ENCODE measurements around the gene NR1H3. TPM values are rescaled to one million over a fixed set of nuclear protein-coding genes. Genes with fewer than 3 reads are reported as not detected.

The NR1H3 gene
- total and polyA plus RNA-seq, 8 donors = 20.0 to 100 (median 41.9) TPM

DNA sequence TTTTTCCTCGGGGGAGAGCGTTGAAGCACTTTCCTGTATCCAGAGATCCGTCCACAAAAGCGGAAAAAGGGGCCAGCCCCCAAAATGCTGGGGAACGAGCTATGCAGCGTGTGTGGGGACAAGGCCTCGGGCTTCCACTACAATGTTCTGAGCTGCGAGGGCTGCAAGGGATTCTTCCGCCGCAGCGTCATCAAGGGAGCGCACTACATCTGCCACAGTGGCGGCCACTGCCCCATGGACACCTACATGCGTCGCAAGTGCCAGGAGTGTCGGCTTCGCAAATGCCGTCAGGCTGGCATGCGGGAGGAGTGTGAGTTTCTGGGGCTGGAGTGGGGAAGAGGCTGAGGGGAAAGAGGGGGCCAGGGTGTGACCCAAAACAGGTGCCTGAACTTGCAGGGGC is 2.6 kb downstream of the NR1H3 start:
- TF ChIP-seq EP300 (IDR thresholded peaks at IDR 0.05) = no peak
- no peak for TF ChIP-seq POLR2AphosphoS5 (IDR thresholded peaks at IDR 0.05)
- no peak for TF ChIP-seq POLR2A (IDR thresholded peaks at IDR 0.05)
- TF ChIP-seq, protein P1, sequence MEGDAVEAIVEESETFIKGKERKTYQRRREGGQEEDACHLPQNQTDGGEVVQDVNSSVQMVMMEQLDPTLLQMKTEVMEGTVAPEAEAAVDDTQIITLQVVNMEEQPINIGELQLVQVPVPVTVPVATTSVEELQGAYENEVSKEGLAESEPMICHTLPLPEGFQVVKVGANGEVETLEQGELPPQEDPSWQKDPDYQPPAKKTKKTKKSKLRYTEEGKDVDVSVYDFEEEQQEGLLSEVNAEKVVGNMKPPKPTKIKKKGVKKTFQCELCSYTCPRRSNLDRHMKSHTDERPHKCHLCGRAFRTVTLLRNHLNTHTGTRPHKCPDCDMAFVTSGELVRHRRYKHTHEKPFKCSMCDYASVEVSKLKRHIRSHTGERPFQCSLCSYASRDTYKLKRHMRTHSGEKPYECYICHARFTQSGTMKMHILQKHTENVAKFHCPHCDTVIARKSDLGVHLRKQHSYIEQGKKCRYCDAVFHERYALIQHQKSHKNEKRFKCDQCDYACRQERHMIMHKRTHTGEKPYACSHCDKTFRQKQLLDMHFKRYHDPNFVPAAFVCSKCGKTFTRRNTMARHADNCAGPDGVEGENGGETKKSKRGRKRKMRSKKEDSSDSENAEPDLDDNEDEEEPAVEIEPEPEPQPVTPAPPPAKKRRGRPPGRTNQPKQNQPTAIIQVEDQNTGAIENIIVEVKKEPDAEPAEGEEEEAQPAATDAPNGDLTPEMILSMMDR (IDR thresholded peaks at IDR 0.05) = no peak
- 83 to 97% (median 93%) methylated on average over 17 to 19 of the region's 19 CpGs for WGBS, 5 donors
- H3K4me3 ChIP-seq = no peak overlapping the region
- no peak overlapping the region for H3K27ac ChIP-seq
- H3K36me3 ChIP-seq = peaks cover 0 to 23% (median 16%) of the 10 kb centered on the region in 4 donors
- H3K27me3 ChIP-seq = no peaks in the 10 kb centered on the region
- intact Hi-C loops (cut with DNase I; ENCODE audit: low total_unique reads) = loop anchor here (10.0 kb wide), 1 partner anchor 76 kb away; the partner anchor contains the start of gene PACSIN3
- peaks cover 43 to 63% (median 58%) of the 10 kb centered on the region in 4 donors for H3K4me1 ChIP-seq
- no peak for DNase-seq
- no peaks in the 10 kb centered on the region for H3K9me3 ChIP-seq

DNA sequence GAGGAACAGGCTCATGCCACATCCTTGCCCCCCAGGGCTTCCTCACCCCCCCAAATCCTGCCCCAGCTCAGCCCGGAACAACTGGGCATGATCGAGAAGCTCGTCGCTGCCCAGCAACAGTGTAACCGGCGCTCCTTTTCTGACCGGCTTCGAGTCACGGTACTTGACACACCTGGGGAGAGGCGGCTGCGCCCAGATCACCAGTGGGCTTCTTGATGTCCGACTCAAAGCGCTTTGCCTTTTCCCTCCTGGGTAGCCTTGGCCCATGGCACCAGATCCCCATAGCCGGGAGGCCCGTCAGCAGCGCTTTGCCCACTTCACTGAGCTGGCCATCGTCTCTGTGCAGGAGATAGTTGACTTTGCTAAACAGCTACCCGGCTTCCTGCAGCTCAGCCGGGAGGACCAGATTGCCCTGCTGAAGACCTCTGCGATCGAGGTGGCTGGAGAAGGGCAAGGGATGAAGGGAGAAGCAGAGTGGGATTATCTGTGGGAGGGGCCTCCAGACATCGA is 3.5 kb downstream of the NR1H3 start:
- H3K36me3 ChIP-seq = peaks cover 0 to 24% (median 17%) of the 10 kb centered on the region in 4 donors
- TF ChIP-seq EP300 (IDR thresholded peaks at IDR 0.05) = no peak
- H3K4me3 ChIP-seq = no peak overlapping the region
- intact Hi-C loops (cut with DNase I; ENCODE audit: low total_unique reads) = loop anchor here (10.0 kb wide), 1 partner anchor 77 kb away; the partner anchor contains the start of gene PACSIN3
- no peaks in the 10 kb centered on the region for H3K27me3 ChIP-seq
- no peak for DNase-seq
- H3K27ac ChIP-seq = no peak overlapping the region
- no peaks in the 10 kb centered on the region for H3K9me3 ChIP-seq
- WGBS, 5 donors = 88 to 96% (median 92%) methylated on average over 21 to 22 of the region's 22 CpGs
- H3K4me1 ChIP-seq = peaks cover 43 to 61% (median 55%) of the 10 kb centered on the region in 4 donors

DNA sequence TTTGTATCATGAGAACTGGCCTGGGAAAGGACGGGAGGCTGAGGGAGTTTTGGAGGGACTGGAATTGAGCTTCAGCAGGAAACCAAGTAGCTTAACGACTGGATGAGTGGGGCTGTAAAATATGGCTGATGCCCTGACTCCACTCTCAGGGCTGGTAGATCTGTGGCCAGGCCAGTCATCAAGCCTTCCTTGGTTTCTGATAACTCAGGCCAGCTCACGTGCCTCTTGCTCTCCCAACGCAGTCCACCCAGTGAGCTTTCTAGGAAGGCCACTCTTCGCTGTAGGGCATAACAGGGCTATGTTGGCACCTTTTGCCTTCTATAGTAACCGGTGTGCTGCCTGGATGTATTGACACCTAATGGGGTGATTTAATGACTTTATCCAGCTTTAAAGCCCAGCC is 6.3 kb downstream of the NR1H3 start:
- H3K9me3 ChIP-seq = no peaks in the 10 kb centered on the region
- peaks cover 33 to 54% (median 43%) of the 10 kb centered on the region in 4 donors for H3K4me1 ChIP-seq
- TF ChIP-seq POLR2AphosphoS5 (IDR thresholded peaks at IDR 0.05) (no peak), POLR2A (IDR thresholded peaks at IDR 0.05) (no peak), EP300 (IDR thresholded peaks at IDR 0.05) (no peak)
- TF ChIP-seq, protein P1 (IDR thresholded peaks at IDR 0.05) = no peak
- no peak overlapping the region for H3K4me3 ChIP-seq
- peaks cover 0 to 25% (median 17%) of the 10 kb centered on the region in 4 donors for H3K36me3 ChIP-seq
- 57 to 80% (median 73%) methylated on average over 6 of the region's 6 CpGs for WGBS, 5 donors
- no peaks in the 10 kb centered on the region for H3K27me3 ChIP-seq
- intact Hi-C loops (cut with DNase I; ENCODE audit: low total_unique reads) = loop anchor here (10.0 kb wide), 1 partner anchor 79 kb away; the partner anchor contains the start of gene PACSIN3
- DNase-seq = no peak
- peak overlapping the region in 4 of 5 donors; percentile 28 to 72 (median 48) for H3K27ac ChIP-seq

DNA sequence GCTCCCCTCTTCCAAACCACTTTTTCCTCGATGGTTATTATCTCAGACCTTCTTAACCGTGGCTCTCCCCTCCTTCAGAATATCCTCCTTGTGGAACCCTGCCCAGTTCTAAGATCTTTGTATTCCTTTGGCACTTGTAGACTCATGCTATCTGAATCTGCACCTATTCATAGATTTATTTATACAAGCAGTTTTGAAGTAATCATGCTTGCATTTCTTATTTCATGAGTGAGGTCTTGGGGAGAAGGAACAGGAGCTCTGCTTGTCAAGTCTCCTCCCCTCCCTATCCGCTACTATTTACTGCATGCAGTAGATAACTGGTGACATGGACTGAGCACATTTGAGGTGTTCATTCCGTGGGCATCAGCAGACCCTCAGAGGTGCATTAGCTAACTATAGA is 6.7 kb downstream of the NR1H3 start:
- peak overlapping the region in 4 of 5 donors; percentile 28 to 72 (median 48) for H3K27ac ChIP-seq

More for the DNA sequence above, 6.7 kb downstream of the NR1H3 start:
- peaks cover 0 to 25% (median 17%) of the 10 kb centered on the region in 4 donors for H3K36me3 ChIP-seq
- H3K4me3 ChIP-seq = no peak overlapping the region
- H3K4me1 ChIP-seq = peaks cover 30 to 52% (median 40%) of the 10 kb centered on the region in 4 donors
- DNase-seq = peak in 1 of 2 donors; percentile 38
- intact Hi-C loops (cut with DNase I; ENCODE audit: low total_unique reads) = loop anchor here (10.0 kb wide), 1 partner anchor 80 kb away; the partner anchor contains the start of gene PACSIN3
- TF ChIP-seq EP300 (IDR thresholded peaks at IDR 0.05) (no peak), POLR2A (IDR thresholded peaks at IDR 0.05) (no peak), POLR2AphosphoS5 (IDR thresholded peaks at IDR 0.05) (no peak)
- TF ChIP-seq, protein P1 (IDR thresholded peaks at IDR 0.05) = no peak
- no peaks in the 10 kb centered on the region for H3K27me3 ChIP-seq
- H3K9me3 ChIP-seq = no peaks in the 10 kb centered on the region
- 32 to 56% (median 45%) methylated on average over 4 of the region's 4 CpGs for WGBS, 5 donors
